Loucy (cell line): ENCODE results near the gene MSL1.

Experiments used
- H2AFZ ChIP-seq: fragments of 200-600 bp; sonication (generic); 2 replicates; pipeline ENCODE4 v1.6.0; 2016; ENCODE audit warnings: antibody characterized with exemption, mild to moderate bottlenecking, low read length, moderate library complexity
- H3F3A ChIP-seq: fragments of 200-600 bp; 2 replicates; pipeline ENCODE4 v1.6.0; 2016; ENCODE audit warnings: antibody characterized with exemption, low read depth, mild to moderate bottlenecking
- H3K27me3 ChIP-seq: fragments of 200-600 bp; sonication (generic); 2 replicates; pipeline ENCODE4 v1.6.1; 2014; ENCODE audit warnings: low read length, mild to moderate bottlenecking; ENCODE audit not compliant: insufficient read depth, poor library complexity, severe bottlenecking
- H3K36me3 ChIP-seq: fragments of 200-600 bp; sonication (generic); 2 replicates; pipeline ENCODE4 v1.6.1; 2016; ENCODE audit warnings: low read length; ENCODE audit not compliant: insufficient read depth
- H3K4me1 ChIP-seq: fragments of 200-600 bp; sonication (generic); 2 replicates; pipeline ENCODE4 v1.5.1; 2014; ENCODE audit warnings: low read length, mild to moderate bottlenecking; ENCODE audit not compliant: insufficient read depth, poor library complexity, severe bottlenecking
- H3K4me2 ChIP-seq: fragments of 200-600 bp; sonication (generic); 2 replicates; pipeline ENCODE4 v1.6.0; 2014; ENCODE audit warnings: antibody characterized with exemption, low read length, low read depth, mild to moderate bottlenecking; ENCODE audit not compliant: poor library complexity, severe bottlenecking
- H3K4me3 ChIP-seq: fragments of 200-600 bp; sonication (generic); 2 replicates; pipeline ENCODE4 v1.5.1; 2014; ENCODE audit warnings: low read length, mild to moderate bottlenecking, mixed read lengths; ENCODE audit not compliant: poor library complexity, severe bottlenecking
- H3K79me2 ChIP-seq: fragments of 200-600 bp; sonication (generic); 2 replicates; pipeline ENCODE4 v1.6.1; 2014; ENCODE audit warnings: low read length; ENCODE audit not compliant: insufficient read depth
- H3K9ac ChIP-seq: fragments of 200-600 bp; sonication (generic); 2 replicates; pipeline ENCODE4 v1.6.0; 2014; ENCODE audit warnings: mild to moderate bottlenecking, low read depth, low read length, moderate library complexity; ENCODE audit not compliant: poor library complexity, severe bottlenecking
- H3K9me2 ChIP-seq: fragments of 200-600 bp; sonication (generic); replicated peaks from 2 replicates; pipeline ENCODE4 v1.6.1; 2016; ENCODE audit warnings: low read depth, low read length, mixed read lengths
- H3K9me3 ChIP-seq: fragments of 200-600 bp; sonication (generic); 2 replicates; pipeline ENCODE4 v1.6.1; 2014; ENCODE audit warnings: mild to moderate bottlenecking, antibody characterized with exemption, low read length, low read depth; ENCODE audit not compliant: insufficient read depth
- H4K20me1 ChIP-seq: fragments of 200-600 bp; sonication (generic); 2 replicates; pipeline ENCODE4 v1.6.0; 2014; ENCODE audit warnings: antibody characterized with exemption, low read length, mild to moderate bottlenecking; ENCODE audit not compliant: insufficient read depth, poor library complexity, severe bottlenecking
- CTCF ChIP-seq: fragments of 200-600 bp; sonication (generic); conservative IDR thresholded peaks from 2 replicates; pipeline ENCODE4 v1.5.1; 2014; ENCODE audit warnings: mild to moderate bottlenecking, antibody characterized with exemption, low read length
- EZH2phosphoT487 ChIP-seq: fragments of 200-600 bp; IDR thresholded peaks from 2 replicates; pipeline ENCODE4 v1.6.1; 2018; ENCODE audit warnings: antibody characterized with exemption, mild to moderate bottlenecking, moderate library complexity, borderline replicate concordance

Gene MSL1

DNA sequence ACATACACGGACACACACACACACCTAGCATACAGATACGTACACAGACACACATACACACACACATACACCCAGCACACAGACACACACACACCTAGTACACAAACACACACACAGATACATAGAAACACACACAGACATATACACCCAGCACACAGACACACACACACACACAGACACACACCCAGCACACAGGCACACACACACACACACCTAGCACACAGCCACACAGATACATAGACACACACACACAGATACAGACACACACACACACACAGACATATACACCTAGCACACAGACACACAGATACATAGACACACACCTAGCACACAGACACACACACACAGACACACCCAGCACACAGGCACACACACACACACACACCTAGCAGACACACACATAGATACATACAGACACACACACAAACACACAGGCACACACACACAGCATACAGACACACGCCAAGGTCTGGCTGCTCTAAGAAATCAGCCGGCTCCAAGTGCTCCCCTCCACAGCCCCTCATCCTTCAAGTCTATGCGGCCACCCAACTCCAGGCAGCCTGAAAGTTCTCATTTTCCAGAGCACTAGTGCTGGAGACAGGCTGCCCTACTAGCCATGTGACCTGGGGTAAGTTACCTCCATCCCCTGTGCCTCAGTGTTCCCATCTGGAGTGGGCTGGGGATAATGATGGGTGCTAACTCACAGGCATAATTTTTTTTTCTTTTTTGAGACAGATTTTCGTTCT is 34.5 kb upstream of the MSL1 start:
- Histone ChIP-seq H3K79me2 (no peaks in the 10 kb centered on the region), H3K27me3 (no peaks in the 10 kb centered on the region), H3K9ac (no peak overlapping the region), H3F3A (no peaks in the 10 kb centered on the region), H3K9me2 (no peaks in the 10 kb centered on the region), H2AFZ (no peak overlapping the region), H3K4me2 (no peak overlapping the region), H3K36me3 (peaks cover 25% of the 10 kb centered on the region; the same call in 1 of the 2 replicates), H4K20me1 (no peaks in the 10 kb centered on the region), H3K4me1 (no peaks in the 10 kb centered on the region), H3K4me3 (no peak overlapping the region), H3K9me3 (no peaks in the 10 kb centered on the region)
- TF ChIP-seq CTCF: no peak
- no peak for TF ChIP-seq EZH2phosphoT487

DNA sequence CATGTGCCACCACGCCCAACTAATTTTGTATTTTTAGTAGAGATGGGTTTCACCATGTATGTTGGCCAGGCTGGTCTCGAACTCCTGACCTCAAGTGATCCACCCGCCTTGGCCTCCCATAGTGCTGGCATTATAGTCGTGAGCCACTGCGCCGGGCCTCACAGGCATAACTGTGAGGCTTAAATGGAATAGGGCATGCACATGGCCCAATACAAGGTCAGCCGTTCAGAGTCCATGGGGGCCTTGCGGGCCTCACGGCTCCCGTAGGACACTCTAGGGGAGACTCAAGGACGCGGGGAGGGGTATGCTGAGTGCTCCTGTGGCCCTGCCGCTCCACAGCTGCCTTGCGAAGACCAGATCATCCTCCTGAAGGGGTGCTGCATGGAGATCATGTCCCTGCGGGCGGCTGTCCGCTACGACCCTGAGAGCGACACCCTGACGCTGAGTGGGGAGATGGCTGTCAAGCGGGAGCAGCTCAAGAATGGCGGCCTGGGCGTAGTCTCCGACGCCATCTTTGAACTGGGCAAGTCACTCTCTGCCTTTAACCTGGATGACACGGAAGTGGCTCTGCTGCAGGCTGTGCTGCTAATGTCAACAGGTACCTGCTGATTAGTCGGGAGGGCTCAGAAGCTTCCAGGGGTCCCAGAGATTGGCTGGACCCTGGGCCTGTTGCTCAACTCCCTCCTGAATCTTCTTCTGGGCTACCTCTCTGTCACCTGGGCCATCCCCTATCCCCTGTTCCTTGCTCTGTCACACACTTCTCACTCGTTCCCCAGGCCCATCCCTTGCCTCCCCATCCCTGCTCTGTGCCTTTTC is 33.7 kb upstream of the MSL1 start:
- H3K9ac ChIP-seq: no peak overlapping the region
- no peak overlapping the region for H2AFZ ChIP-seq
- H3K27me3 ChIP-seq: no peaks in the 10 kb centered on the region
- no peak overlapping the region for H3K4me2 ChIP-seq
- H3K9me2 ChIP-seq: no peaks in the 10 kb centered on the region
- H3K36me3 ChIP-seq: peaks cover 25% of the 10 kb centered on the region; the same call in 1 of the 2 replicates
- no peaks in the 10 kb centered on the region for H3K9me3 ChIP-seq
- H3K4me1 ChIP-seq: no peaks in the 10 kb centered on the region
- H3K4me3 ChIP-seq: no peak overlapping the region
- TF ChIP-seq EZH2phosphoT487 (no peak), CTCF (no peak)
- no peaks in the 10 kb centered on the region for H3K79me2 ChIP-seq
- H4K20me1 ChIP-seq: no peaks in the 10 kb centered on the region
- no peaks in the 10 kb centered on the region for H3F3A ChIP-seq

- H3K27me3 ChIP-seq: no peaks in the 10 kb centered on the region
- no peaks in the 10 kb centered on the region for H4K20me1 ChIP-seq
- no peak overlapping the region for H3K4me2 ChIP-seq
- no peaks in the 10 kb centered on the region for H3K9me2 ChIP-seq
- no peak overlapping the region for H2AFZ ChIP-seq
- H3K4me3 ChIP-seq: no peak overlapping the region
- no peak overlapping the region for H3K9ac ChIP-seq
- H3K36me3 ChIP-seq: peaks cover 25% of the 10 kb centered on the region; the same call in 1 of the 2 replicates
- no peaks in the 10 kb centered on the region for H3K9me3 ChIP-seq
- no peak for TF ChIP-seq EZH2phosphoT487
- TF ChIP-seq CTCF: no peak
- H3F3A ChIP-seq: no peaks in the 10 kb centered on the region
- H3K4me1 ChIP-seq: no peaks in the 10 kb centered on the region
- no peaks in the 10 kb centered on the region for H3K79me2 ChIP-seq
These were observed 32.5 kb upstream of the MSL1 start for GRCh38 chr17:40089077-40089895.
